OCI-LY1 (cell line): ENCODE results near the gene TRIM67.

Experiments
- CTCF ChIP-seq: fragments of 200-600 bp; sonication (generic), shearing (Covaris generic); IDR thresholded peaks from 2 replicates; pipeline ENCODE4 v1.5.1; 2017; ENCODE audit warnings: mild to moderate bottlenecking, antibody characterized with exemption, low read length, moderate library complexity, mixed read lengths
- EZH2 ChIP-seq: fragments of 200-600 bp; sonication (generic), shearing (Covaris generic); IDR thresholded peaks from 2 replicates; pipeline ENCODE4 v1.8.0; 2017; ENCODE audit warnings: borderline replicate concordance, mixed run types, mild to moderate bottlenecking, antibody characterized with exemption, low read length, moderate library complexity, mixed read lengths

- TF ChIP-seq CTCF (no peak), EZH2 (no peak)
Observed at GRCh38 chr1:231116738-231117137, 45.1 kb upstream of the TRIM67 start.
